Gastroesophageal sphincter (tissue), 3 donors: ENCODE results near the gene HIF1A.

Source experiments
- CTCF ChIP-seq, 4 experiments: fragments of 200-600 bp in 2 of 4; fragments of 450-650 bp in 2 of 4; sonication (generic) in 1 of 4; IDR thresholded peaks; one replicate each; pipeline ENCODE4 v1.5.1; 2017 to 2019; ENCODE audit warnings: antibody characterized with exemption in 4 of 4, mild to moderate bottlenecking in 2 of 4, moderate library complexity in 2 of 4
- POLR2A ChIP-seq, 2 donors: fragments of 450-650 bp; IDR thresholded peaks; one replicate each; pipeline ENCODE4 v1.6.1; 2017; ENCODE audit warnings: antibody characterized with exemption in 2 of 2, mild to moderate bottlenecking in 2 of 2, moderate library complexity in 1 of 2
- POLR2AphosphoS5 ChIP-seq: sonication (generic); formaldehyde crosslinking; IDR thresholded peaks from one replicate; pipeline ENCODE4 v1.6.1; 2017; ENCODE audit warnings: antibody characterized with exemption

- peak in 3 of 4 experiments; percentile 51 to 62 (median 55) for TF ChIP-seq CTCF (IDR thresholded peaks at IDR 0.05)
- TF ChIP-seq POLR2AphosphoS5: no peak
- no peak for TF ChIP-seq POLR2A (IDR thresholded peaks at IDR 0.05)
Observed at GRCh38 chr14:61730756-61731373, 35.6 kb downstream of the HIF1A start.
